ENCODE data around the gene ABHD5. TPM values are rescaled to one million over a fixed set of nuclear protein-coding genes. Genes with fewer than 3 reads are reported as not detected.

The ABHD5 gene
- total RNA-seq, 8 experiments from 2014 or later, result 13.6 to 29.3 (median 18.5) TPM

- in situ Hi-C loops (cut with MboI; ENCODE audit: low pct_unique_long_range_greater_than_20kb in 2 of 9, low sequenced_read_pairs in 9 of 9, unreplicated experiment in 9 of 9), result loop anchor here in 1 of 9 experiments (25.0 kb wide), 1 partner anchor 258 kb away; no protein-coding TSS in a partner anchor
- no peak overlapping the region for H3K27ac ChIP-seq
- ATAC-seq (replicated peaks in 6 of 8), result peak in 4 of 8 experiments; percentile 21 to 82 (median 63)
- 57 to 83% (median 78%) methylated on average over 1 to 5 of the region's 5 CpGs; no CpG with 5 or more reads in 1 of the 10 experiments for WGBS, 10 experiments
- no peaks in the 10 kb centered on the region for H3K4me1 ChIP-seq (replicated peaks in 1 of 2)
- no peak overlapping the region for H3K4me3 ChIP-seq
Measured at GRCh38 chr3:43753741-43754715, 63.3 kb downstream of the ABHD5 start.

DNA sequence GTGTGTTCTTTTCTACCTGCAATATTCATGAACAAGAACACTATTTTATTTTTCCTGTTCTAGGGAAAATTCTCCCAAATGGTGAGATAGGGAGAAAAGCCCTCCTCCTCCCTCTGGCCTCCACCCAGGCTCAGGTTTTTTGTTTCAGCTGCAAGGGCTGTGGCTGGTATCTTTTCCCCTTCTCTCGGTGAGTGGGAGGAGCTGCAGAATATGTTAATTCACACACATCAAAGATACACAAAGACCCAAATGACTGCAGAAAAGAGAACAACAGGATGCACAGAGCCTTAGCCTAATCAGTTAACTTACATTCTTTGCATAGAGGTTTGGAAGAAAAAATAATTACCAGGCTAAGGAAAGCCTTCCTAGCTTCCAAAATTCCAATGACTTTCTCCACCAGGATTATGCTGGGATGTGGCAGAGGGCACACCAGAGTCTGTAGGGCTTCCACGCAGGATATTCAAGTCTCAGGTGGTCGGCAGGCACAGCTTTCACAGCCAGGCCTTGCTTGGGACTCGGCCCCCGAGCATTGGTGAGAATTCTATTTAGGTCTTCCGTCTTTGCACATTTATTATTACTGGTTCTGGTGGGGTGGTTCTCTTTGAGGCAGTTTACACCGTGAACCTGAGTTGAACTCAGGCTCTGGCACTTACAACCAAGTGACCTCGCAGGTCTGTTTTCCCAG, 64.9 kb downstream of the ABHD5 start:
- H3K4me1 ChIP-seq (replicated peaks in 1 of 2), result no peaks in the 10 kb centered on the region
- 25 to 81% (median 60%) methylated on average over 1 to 4 of the region's 8 CpGs; no CpG with 5 or more reads in 4 of the 10 experiments for WGBS, 10 experiments
- no peak overlapping the region for H3K27ac ChIP-seq
- in situ Hi-C loops (cut with MboI; ENCODE audit: low pct_unique_long_range_greater_than_20kb in 2 of 9, low sequenced_read_pairs in 9 of 9, unreplicated experiment in 9 of 9), result loop anchor here in 1 of 9 experiments (25.0 kb wide), 1 partner anchor 257 kb away; no protein-coding TSS in a partner anchor
- H3K4me3 ChIP-seq, result no peak overlapping the region
- ATAC-seq (replicated peaks in 6 of 8), result peak in 3 of 8 experiments; percentile 17 to 55 (median 41)

DNA sequence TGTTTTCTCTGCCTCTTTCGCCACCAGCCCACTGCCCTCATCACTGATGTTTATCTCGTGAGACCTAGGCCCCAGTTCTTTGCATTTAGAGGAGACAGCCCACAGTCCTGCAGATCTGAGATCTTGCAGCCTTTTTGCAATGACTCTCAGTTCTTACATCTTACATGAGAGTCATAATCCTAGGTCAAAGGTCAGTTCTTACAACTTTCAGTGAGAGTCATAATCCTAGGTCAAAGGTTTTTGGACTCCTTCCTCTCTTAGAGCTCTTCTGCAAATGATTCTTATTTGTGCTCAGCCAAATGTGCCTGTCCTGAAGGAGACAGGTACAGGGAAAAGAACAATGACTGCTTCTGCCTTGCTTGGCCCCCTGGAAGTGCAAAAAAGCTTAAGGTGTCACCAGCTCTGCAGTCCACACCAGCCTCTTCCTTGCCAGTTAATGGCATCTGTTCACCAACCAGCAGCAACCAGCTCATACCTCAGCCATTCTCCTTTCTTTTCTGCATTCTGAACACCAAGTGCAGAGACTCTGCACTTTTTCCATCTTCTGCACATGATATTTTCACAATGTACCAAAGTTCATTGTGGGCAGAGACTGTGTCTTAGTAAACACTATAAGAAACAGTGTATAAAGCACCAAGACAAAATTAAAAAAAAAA, 67.1 kb downstream of the ABHD5 start:
- Histone ChIP-seq H3K4me1 (replicated peaks in 1 of 2) (no peaks in the 10 kb centered on the region), H3K4me3 (no peak overlapping the region), H3K27ac (no peak overlapping the region)
- WGBS, 10 experiments, result 72 to 100% (median 94%) methylated on average over 1 to 2 of the region's 2 CpGs; no CpG with 5 or more reads in 1 of the 10 experiments
- ATAC-seq (replicated peaks in 6 of 8), result no peak
- in situ Hi-C loops (cut with MboI; ENCODE audit: low pct_unique_long_range_greater_than_20kb in 2 of 9, low sequenced_read_pairs in 9 of 9, unreplicated experiment in 9 of 9), result loop anchor here in 1 of 9 experiments (25.0 kb wide), 1 partner anchor 255 kb away; no protein-coding TSS in a partner anchor

DNA sequence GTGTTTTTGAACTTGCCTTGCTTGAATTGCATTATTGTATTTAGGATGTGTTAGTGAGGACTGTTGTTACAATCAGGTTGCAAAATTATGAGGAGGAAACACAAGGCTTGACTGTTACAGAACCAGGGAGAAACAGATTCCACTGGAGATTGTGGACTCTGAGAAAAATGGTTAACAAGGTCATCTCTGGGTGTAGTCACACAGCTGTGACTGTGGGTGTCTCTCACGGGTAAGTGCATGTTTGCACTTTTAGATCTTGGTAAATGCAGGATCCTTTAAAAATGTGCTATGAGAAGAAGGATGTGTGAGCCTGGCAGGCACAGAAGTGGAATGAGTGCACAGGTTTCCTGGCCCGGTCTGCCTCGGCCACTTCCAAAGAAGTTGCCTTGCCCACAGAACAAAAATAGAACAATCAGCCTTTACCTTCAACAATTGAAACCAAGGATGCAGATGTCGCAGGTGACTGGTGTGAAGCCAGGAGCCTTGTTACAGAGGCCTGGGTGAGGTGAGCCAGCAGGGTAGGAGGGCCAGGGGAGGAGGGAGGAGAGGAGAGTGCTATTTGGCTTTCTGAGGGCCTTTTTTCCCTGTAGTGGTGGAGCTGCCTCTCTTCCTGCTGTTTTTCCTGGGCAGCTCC, 68.0 kb downstream of the ABHD5 start:
- WGBS, 10 experiments, result 50 to 100% (median 83%) methylated on average over 1 to 4 of the region's 4 CpGs; no CpG with 5 or more reads in 4 of the 10 experiments
- H3K27ac ChIP-seq, result no peak overlapping the region
- in situ Hi-C loops (cut with MboI; ENCODE audit: low pct_unique_long_range_greater_than_20kb in 2 of 9, low sequenced_read_pairs in 9 of 9, unreplicated experiment in 9 of 9), result loop anchor here in 1 of 9 experiments (25.0 kb wide), 1 partner anchor 254 kb away; no protein-coding TSS in a partner anchor
- H3K4me1 ChIP-seq (replicated peaks in 1 of 2), result no peaks in the 10 kb centered on the region
- ATAC-seq (replicated peaks in 6 of 8), result peak in 3 of 8 experiments; percentile 5 to 8 (median 7)
- no peak overlapping the region for H3K4me3 ChIP-seq

GRCh38 chr3:43759297-43759782, 68.6 kb downstream of the ABHD5 start:
- H3K4me1 ChIP-seq (replicated peaks in 1 of 2), result no peaks in the 10 kb centered on the region
- no peak overlapping the region for H3K27ac ChIP-seq
- H3K4me3 ChIP-seq, result no peak overlapping the region
- WGBS, 10 experiments, result 0 to 33% (median 20%) methylated on average over 1 to 2 of the region's 6 CpGs; no CpG with 5 or more reads in 7 of the 10 experiments
- in situ Hi-C loops (cut with MboI; ENCODE audit: low pct_unique_long_range_greater_than_20kb in 2 of 9, low sequenced_read_pairs in 9 of 9, unreplicated experiment in 9 of 9), result loop anchor here in 1 of 9 experiments (25.0 kb wide), 1 partner anchor 253 kb away; no protein-coding TSS in a partner anchor
- ATAC-seq (replicated peaks in 6 of 8), result peak; percentile 58 to 98 (median 94)

DNA sequence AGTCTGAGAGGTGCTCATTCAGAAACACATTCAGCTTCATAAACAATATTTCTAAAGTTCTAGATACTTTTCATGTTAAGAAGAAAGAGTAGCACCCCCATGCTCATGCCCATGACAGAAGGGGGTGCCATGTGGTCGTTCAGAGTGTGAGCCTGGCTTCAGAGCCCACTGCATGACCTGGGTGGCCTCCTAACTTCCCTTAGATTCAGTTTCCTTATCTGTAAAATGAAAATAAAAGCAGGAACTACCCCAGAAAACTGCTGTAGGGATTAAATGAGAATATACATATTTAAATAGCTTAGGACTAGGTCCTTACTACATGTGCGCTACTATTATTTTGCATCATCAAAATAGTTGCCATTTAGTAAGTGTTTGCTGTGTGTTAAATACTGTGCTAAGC, 69.2 kb downstream of the ABHD5 start:
- in situ Hi-C loops (cut with MboI; ENCODE audit: low pct_unique_long_range_greater_than_20kb in 2 of 9, low sequenced_read_pairs in 9 of 9, unreplicated experiment in 9 of 9), result loop anchor here in 2 of 9 experiments (10.0 to 25.0 kb wide), 2 partner anchors 252 to 435 kb away; no protein-coding TSS in a partner anchor
- Histone ChIP-seq H3K4me3 (no peak overlapping the region), H3K4me1 (replicated peaks in 1 of 2) (no peaks in the 10 kb centered on the region), H3K27ac (no peak overlapping the region)
- ATAC-seq (replicated peaks in 6 of 8), result no peak
- 0 to 100% (median 79%) methylated on average over 1 to 2 of the region's 2 CpGs; no CpG with 5 or more reads in 4 of the 10 experiments for WGBS, 10 experiments

DNA sequence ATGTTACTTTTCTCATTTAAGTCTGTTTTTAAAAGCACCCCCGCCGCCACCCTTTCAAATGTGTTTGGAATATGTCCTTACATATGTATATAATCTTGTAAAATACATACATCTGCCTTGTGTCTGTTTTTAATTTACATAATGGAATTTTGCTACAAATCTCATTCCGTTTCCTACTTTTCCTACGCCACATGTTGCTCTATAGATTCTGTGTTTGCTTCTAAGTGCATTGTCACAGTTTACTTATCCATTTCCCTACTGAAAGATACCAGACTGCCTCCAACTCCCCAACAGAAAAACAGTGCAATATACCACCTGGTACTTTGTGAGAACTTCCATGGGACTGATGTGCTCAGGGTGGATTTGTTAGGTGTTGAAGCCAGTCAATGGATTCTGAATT, 70.2 kb downstream of the ABHD5 start:
- ATAC-seq (replicated peaks in 6 of 8), result peak in 1 of 8 experiments; percentile 53
- 0 to 100% (median 70%) methylated on average over 2 to 4 of the region's 4 CpGs; no CpG with 5 or more reads in 1 of the 10 experiments for WGBS, 10 experiments
- Histone ChIP-seq H3K27ac (no peak overlapping the region), H3K4me3 (no peak overlapping the region), H3K4me1 (replicated peaks in 1 of 2) (no peaks in the 10 kb centered on the region)
- in situ Hi-C loops (cut with MboI; ENCODE audit: low pct_unique_long_range_greater_than_20kb in 2 of 9, low sequenced_read_pairs in 9 of 9, unreplicated experiment in 9 of 9), result loop anchor here in 2 of 9 experiments (10.0 to 25.0 kb wide), 2 partner anchors 251 to 434 kb away; no protein-coding TSS in a partner anchor

GRCh38 chr3:43762451-43762850, 71.7 kb downstream of the ABHD5 start:
- no peak overlapping the region for H3K27ac ChIP-seq
- WGBS, 10 experiments, result 73 to 100% (median 85%) methylated on average over 2 to 5 of the region's 6 CpGs; no CpG with 5 or more reads in 1 of the 10 experiments
- H3K4me1 ChIP-seq (replicated peaks in 1 of 2), result no peaks in the 10 kb centered on the region
- in situ Hi-C loops (cut with MboI; ENCODE audit: low pct_unique_long_range_greater_than_20kb in 2 of 9, low sequenced_read_pairs in 9 of 9, unreplicated experiment in 9 of 9), result loop anchor here in 2 of 9 experiments (10.0 to 25.0 kb wide), 2 partner anchors 250 to 432 kb away; no protein-coding TSS in a partner anchor
- ATAC-seq (replicated peaks in 6 of 8), result no peak
- H3K4me3 ChIP-seq, result no peak overlapping the region

DNA sequence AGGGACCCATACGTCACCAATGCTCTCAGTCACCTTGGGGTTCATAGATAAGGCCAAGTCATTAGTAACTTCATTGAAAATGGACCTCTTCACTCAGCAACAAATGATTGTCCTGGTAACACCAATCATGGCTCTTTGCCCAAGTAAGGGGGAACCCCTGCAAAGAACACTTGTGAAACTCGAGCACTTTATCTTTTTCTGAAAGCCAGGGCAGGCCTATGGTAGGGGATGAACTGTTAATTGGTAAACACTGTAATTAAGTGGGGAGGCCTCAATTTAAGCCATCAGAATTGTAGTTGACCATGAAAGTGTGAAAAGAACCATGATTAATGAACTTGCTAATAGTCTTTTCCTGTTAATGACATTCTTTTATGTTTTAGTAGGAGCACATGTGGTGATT, 73.3 kb downstream of the ABHD5 start:
- 42 to 100% (median 86%) methylated on average over 1 to 2 of the region's 2 CpGs; no CpG with 5 or more reads in 2 of the 10 experiments for WGBS, 10 experiments
- peaks cover 5 to 12% of the 10 kb centered on the region in 2 donors for H3K4me1 ChIP-seq (replicated peaks in 1 of 2)
- in situ Hi-C loops (cut with MboI; ENCODE audit: low pct_unique_long_range_greater_than_20kb in 2 of 9, low sequenced_read_pairs in 9 of 9, unreplicated experiment in 9 of 9), result loop anchor here in 2 of 9 experiments (10.0 to 25.0 kb wide), 2 partner anchors 248 to 431 kb away; no protein-coding TSS in a partner anchor
- no peak overlapping the region for H3K27ac ChIP-seq
- no peak overlapping the region for H3K4me3 ChIP-seq
- no peak for ATAC-seq (replicated peaks in 6 of 8)

DNA sequence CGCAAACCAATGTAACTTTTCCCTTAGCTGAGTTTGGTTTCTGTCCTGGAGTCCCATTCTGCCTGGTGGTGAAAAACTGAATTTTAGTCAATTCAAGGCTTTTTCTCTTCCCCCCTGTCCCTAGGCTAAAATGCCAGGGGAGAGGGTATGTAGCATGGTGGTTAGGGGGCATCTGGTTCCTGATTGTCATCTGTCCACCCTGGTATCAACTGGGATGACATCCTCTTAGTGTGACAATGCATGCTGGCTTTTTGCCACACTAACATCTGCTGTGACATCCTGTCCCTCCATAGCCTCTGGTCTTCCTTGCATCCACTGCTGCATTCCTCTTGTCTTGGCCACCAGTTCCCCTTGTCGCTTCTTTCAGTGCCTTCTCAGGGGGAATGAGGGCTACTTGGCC, 73.7 kb downstream of the ABHD5 start:
- no peak overlapping the region for H3K4me3 ChIP-seq

GRCh38 chr3:43765521-43765971, 74.8 kb downstream of the ABHD5 start:
- no peak for ATAC-seq (replicated peaks in 6 of 8)
- H3K27ac ChIP-seq, result no peak overlapping the region
- in situ Hi-C loops (cut with MboI; ENCODE audit: low pct_unique_long_range_greater_than_20kb in 2 of 9, low sequenced_read_pairs in 9 of 9, unreplicated experiment in 9 of 9), result loop anchor here in 2 of 9 experiments (10.0 to 25.0 kb wide), 2 partner anchors 247 to 429 kb away; no protein-coding TSS in a partner anchor
- H3K4me1 ChIP-seq (replicated peaks in 1 of 2), result peaks cover 18 to 20% of the 10 kb centered on the region in 2 donors
- WGBS, 10 experiments, result 48 to 93% (median 52%) methylated on average over 1 to 3 of the region's 4 CpGs; no CpG with 5 or more reads in 4 of the 10 experiments
- no peak overlapping the region for H3K4me3 ChIP-seq

More for the DNA sequence above, 73.7 kb downstream of the ABHD5 start:
- Histone ChIP-seq H3K27ac (no peak overlapping the region), H3K4me1 (replicated peaks in 1 of 2) (peaks cover 10 to 12% of the 10 kb centered on the region in 2 donors)
- 40 to 100% (median 100%) methylated on average over 1 to 2 of the region's 2 CpGs; no CpG with 5 or more reads in 2 of the 10 experiments for WGBS, 10 experiments
- in situ Hi-C loops (cut with MboI; ENCODE audit: low pct_unique_long_range_greater_than_20kb in 2 of 9, low sequenced_read_pairs in 9 of 9, unreplicated experiment in 9 of 9), result loop anchor here in 2 of 9 experiments (10.0 to 25.0 kb wide), 2 partner anchors 248 to 430 kb away; no protein-coding TSS in a partner anchor
- ATAC-seq (replicated peaks in 6 of 8), result no peak

Data from motor neuron (in vitro differentiated cells).